ENCODE results near the gene TPBG.
A peak's percentile ranks its signal among the peaks of the same experiment; 100 is the strongest.

Gene TPBG

GRCh38 chr6:82363428-82364086 lies at the start of gene TPBG:
TSS of gene TPBG (plus strand) at chr6:82363817. CDS start at chr6:82364962, 1,145 bp downstream.
- DNase-seq, result peak; percentile 59 to 70

- no peak for DNase-seq
These were observed 41.2 kb upstream of the TPBG start for GRCh38 chr6:82322386-82322785.

- DNase-seq, result no peak
These were observed 33.9 kb upstream of the TPBG start for GRCh38 chr6:82329766-82330165.

- no peak for DNase-seq
These were observed 33.3 kb upstream of the TPBG start for GRCh38 chr6:82330171-82330804.

- peak in 1 of 2 experiments; percentile 9 for DNase-seq
These were observed 32.4 kb upstream of the TPBG start for GRCh38 chr6:82331031-82331773.

- no peak for DNase-seq
These were observed 29.8 kb upstream of the TPBG start for GRCh38 chr6:82333781-82334180.

- DNase-seq, result no peak
These were observed 25.8 kb upstream of the TPBG start for GRCh38 chr6:82337688-82338257.

- peak in 1 of 2 experiments; percentile 18 for DNase-seq
These were observed 15.5 kb upstream of the TPBG start for GRCh38 chr6:82348130-82348529.

GRCh38 chr6:82353848-82354247 lies 9.8 kb upstream of the TPBG start:
- DNase-seq, result no peak

GRCh38 chr6:82360552-82360951 lies 3.1 kb upstream of the TPBG start:
- DNase-seq, result no peak

GRCh38 chr6:82361631-82362030 lies 2.0 kb upstream of the TPBG start:
- DNase-seq, result peak in 1 of 2 experiments; percentile 3

GRCh38 chr6:82362144-82362543 lies 1.5 kb upstream of the TPBG start:
- DNase-seq, result no peak

GRCh38 chr6:82362878-82363427 lies 664 bp upstream of the TPBG start:
- DNase-seq, result no peak

GRCh38 chr6:82364087-82365015 lies 734 bp downstream of the TPBG start:
- DNase-seq, result peak; percentile 48 to 63

- DNase-seq, result peak in 1 of 2 experiments; percentile 24
These were observed 1.6 kb downstream of the TPBG start for GRCh38 chr6:82365016-82365795.

- DNase-seq, result no peak
These were observed 4.1 kb downstream of the TPBG start for GRCh38 chr6:82367704-82368103.

- DNase-seq, result no peak
These were observed 7.2 kb downstream of the TPBG start for GRCh38 chr6:82370788-82371187.

- DNase-seq, result no peak
These were observed 8.4 kb downstream of the TPBG start for GRCh38 chr6:82371799-82372546.

GRCh38 chr6:82372656-82373055 lies 9.0 kb downstream of the TPBG start:
- no peak for DNase-seq

- DNase-seq, result no peak
These were observed 10.9 kb downstream of the TPBG start for GRCh38 chr6:82374516-82374915.

GRCh38 chr6:82376636-82377035 lies 13.0 kb downstream of the TPBG start:
- DNase-seq, result no peak
